ENCODE measurements around the gene TMEM192.
A peak's percentile ranks its signal among the peaks of the same experiment; 100 is the strongest.
"Not testable (repeated sequence)": the region's sequence is repeated elsewhere in the genome, so short reads cannot be mapped to it uniquely, and the experiment has no call there.

TMEM192 gene

GRCh38 chr4:165112368-165113121, at the start of gene TMEM192:
TMEM192 (minus strand) TSS chr4:165112860; CDS start chr4:165112773, 87 bp downstream.
- peak within 1 kb of the TSS; percentile 89 for H3K4me3 ChIP-seq (ENCODE audit: low read length)
- TF ChIP-seq ZNF274 (IDR thresholded peaks at IDR 0.05; ENCODE audit: low read depth, low read length), result no peak

- H3K4me3 ChIP-seq (ENCODE audit: low read length), result no peak overlapping the region
- TF ChIP-seq ZNF274 (IDR thresholded peaks at IDR 0.05; ENCODE audit: low read depth, low read length), result no peak
These were observed 46.1 kb upstream of the TMEM192 start for GRCh38 chr4:165158762-165159161.

- H3K4me3 ChIP-seq (ENCODE audit: low read length), result no peak overlapping the region
- no peak for TF ChIP-seq ZNF274 (IDR thresholded peaks at IDR 0.05; ENCODE audit: low read depth, low read length)
These were observed 44.2 kb upstream of the TMEM192 start for GRCh38 chr4:165156906-165157305.

GRCh38 chr4:165154482-165154881, 41.8 kb upstream of the TMEM192 start:
- TF ChIP-seq ZNF274 (IDR thresholded peaks at IDR 0.05; ENCODE audit: low read depth, low read length), result no peak
- H3K4me3 ChIP-seq (ENCODE audit: low read length), result no peak overlapping the region

GRCh38 chr4:165152527-165152926, 39.9 kb upstream of the TMEM192 start:
- no peak for TF ChIP-seq ZNF274 (IDR thresholded peaks at IDR 0.05; ENCODE audit: low read depth, low read length)
- H3K4me3 ChIP-seq (ENCODE audit: low read length), result no peak overlapping the region

GRCh38 chr4:165151734-165152133, 39.1 kb upstream of the TMEM192 start:
- H3K4me3 ChIP-seq (ENCODE audit: low read length), result no peak overlapping the region
- no peak for TF ChIP-seq ZNF274 (IDR thresholded peaks at IDR 0.05; ENCODE audit: low read depth, low read length)

- TF ChIP-seq ZNF274 (IDR thresholded peaks at IDR 0.05; ENCODE audit: low read depth, low read length), result no peak
- H3K4me3 ChIP-seq (ENCODE audit: low read length), result no peak overlapping the region
These were observed 37.9 kb upstream of the TMEM192 start for GRCh38 chr4:165150545-165150944.

GRCh38 chr4:165138843-165139242, 26.2 kb upstream of the TMEM192 start:
- no peak for TF ChIP-seq ZNF274 (IDR thresholded peaks at IDR 0.05; ENCODE audit: low read depth, low read length)
- no peak overlapping the region for H3K4me3 ChIP-seq (ENCODE audit: low read length)

GRCh38 chr4:165137205-165137604, 24.5 kb upstream of the TMEM192 start:
- H3K4me3 ChIP-seq (ENCODE audit: low read length), result no peak overlapping the region
- TF ChIP-seq ZNF274 (IDR thresholded peaks at IDR 0.05; ENCODE audit: low read depth, low read length), result no peak

GRCh38 chr4:165136529-165136928, 23.9 kb upstream of the TMEM192 start:
- no peak for TF ChIP-seq ZNF274 (IDR thresholded peaks at IDR 0.05; ENCODE audit: low read depth, low read length)
- H3K4me3 ChIP-seq (ENCODE audit: low read length), result no peak overlapping the region

- TF ChIP-seq ZNF274 (IDR thresholded peaks at IDR 0.05; ENCODE audit: low read depth, low read length), result no peak
- H3K4me3 ChIP-seq (ENCODE audit: low read length), result no peak overlapping the region
These were observed 20.5 kb upstream of the TMEM192 start for GRCh38 chr4:165133150-165133549.

- no peak overlapping the region for H3K4me3 ChIP-seq (ENCODE audit: low read length)
- TF ChIP-seq ZNF274 (IDR thresholded peaks at IDR 0.05; ENCODE audit: low read depth, low read length), result no peak
These were observed 18.7 kb upstream of the TMEM192 start for GRCh38 chr4:165131247-165131832.

GRCh38 chr4:165129924-165130323, 17.3 kb upstream of the TMEM192 start:
- no peak for TF ChIP-seq ZNF274 (IDR thresholded peaks at IDR 0.05; ENCODE audit: low read depth, low read length)

GRCh38 chr4:165125869-165126499, 13.3 kb upstream of the TMEM192 start:
- H3K4me3 ChIP-seq (ENCODE audit: low read length), result not testable (repeated sequence)

More at GRCh38 chr4:165129924-165130323, 17.3 kb upstream of the TMEM192 start:
- no peak overlapping the region for H3K4me3 ChIP-seq (ENCODE audit: low read length)

GRCh38 chr4:165124488-165124887, 11.8 kb upstream of the TMEM192 start:
- no peak overlapping the region for H3K4me3 ChIP-seq (ENCODE audit: low read length)
- no peak for TF ChIP-seq ZNF274 (IDR thresholded peaks at IDR 0.05; ENCODE audit: low read depth, low read length)
